HepG2 (cell line): ENCODE data around the gene CHCT1. TPM values are rescaled to one million over a fixed set of nuclear protein-coding genes. Genes with fewer than 3 reads are reported as not detected.
A peak's percentile ranks its signal among the peaks of the same experiment; 100 is the strongest.

Experiments used
- CHD2 ChIP-seq: IDR thresholded peaks from 2 replicates; pipeline ENCODE4 v1.6.1; 2011; ENCODE audit warnings: low read depth, low read length, improper control_type of control experiment
- NRL ChIP-seq: sonication (generic); formaldehyde crosslinking; IDR thresholded peaks from 2 replicates; pipeline ENCODE4 v1.5.0; 2020; ENCODE audit warnings: missing genetic modification reagents, mild to moderate bottlenecking, moderate library complexity, borderline replicate concordance
- TGIF2 ChIP-seq: IDR thresholded peaks from 2 replicates; pipeline ENCODE4 v1.6.1; 2016; ENCODE audit warnings: control low read depth, missing compliant biosample characterization
- ZFP37 ChIP-seq: sonication (generic); formaldehyde crosslinking; IDR thresholded peaks from 2 replicates; pipeline ENCODE4 v1.4.0; 2020; ENCODE audit warnings: missing genetic modification reagents, borderline replicate concordance
- ZNF382 ChIP-seq: sonication (generic); formaldehyde crosslinking; IDR thresholded peaks from 2 replicates; pipeline ENCODE4 v1.5.0; 2020; ENCODE audit warnings: missing genetic modification reagents, mild to moderate bottlenecking, borderline replicate concordance
- polyA plus RNA-seq, 8 experiments: library from polyadenylated mRNA; depleted of rRNA in 3 of 8; stranded (reverse) in 7 of 8; unstranded in 1 of 8; fragments of >200 nt; fragmentation: Illumina TruSeq in 4 of 8; extraction: Trizol in 4 of 8; gene quantifications; 2 replicates each; pipeline versions ENCODE4 v1.2.1 to v1.2.3, GENCODE V29; 2011 to 2016; ENCODE audit warnings: low read depth in 4 of 8, missing spikeins in 1 of 8, mixed read lengths in 1 of 8; ENCODE audit not compliant: insufficient read depth in 1 of 8
- total RNA-seq, 5 experiments: library from RNA; depleted of rRNA; stranded (reverse); fragments of >200 nt; fragmentation: Illumina TruSeq; extraction: Trizol; gene quantifications; 2 replicates each; pipeline ENCODE4 v1.2.3, GENCODE V29; 2016; ENCODE audit warnings: low read depth in 1 of 5
- TF ChIP-seq, protein P1 (sequence below): sonication (generic); formaldehyde crosslinking; IDR thresholded peaks from 2 replicates; pipeline ENCODE4 v1.4.0; 2020; ENCODE audit warnings: mild to moderate bottlenecking, missing genetic modification reagents
- TF ChIP-seq, protein P2 (sequence below): sonication (generic); formaldehyde crosslinking; IDR thresholded peaks from 2 replicates; pipeline ENCODE4 v1.4.0; 2020; ENCODE audit warnings: missing genetic modification reagents
- TF ChIP-seq, protein P3 (sequence below): sonication (generic); formaldehyde crosslinking; IDR thresholded peaks from 2 replicates; pipeline ENCODE4 v1.5.0; 2020; ENCODE audit warnings: mild to moderate bottlenecking, missing genetic modification reagents, moderate library complexity
- TF ChIP-seq, protein P4 (sequence below): sonication (generic); formaldehyde crosslinking; IDR thresholded peaks from 2 replicates; pipeline ENCODE4 v1.4.0; 2020; ENCODE audit warnings: missing genetic modification reagents

CHCT1 gene
- total and polyA plus RNA-seq, 2 of the 13 experiments (the other 11 are each of a cell fraction or from before 2014, with no cell fraction given) = not detected

DNA sequence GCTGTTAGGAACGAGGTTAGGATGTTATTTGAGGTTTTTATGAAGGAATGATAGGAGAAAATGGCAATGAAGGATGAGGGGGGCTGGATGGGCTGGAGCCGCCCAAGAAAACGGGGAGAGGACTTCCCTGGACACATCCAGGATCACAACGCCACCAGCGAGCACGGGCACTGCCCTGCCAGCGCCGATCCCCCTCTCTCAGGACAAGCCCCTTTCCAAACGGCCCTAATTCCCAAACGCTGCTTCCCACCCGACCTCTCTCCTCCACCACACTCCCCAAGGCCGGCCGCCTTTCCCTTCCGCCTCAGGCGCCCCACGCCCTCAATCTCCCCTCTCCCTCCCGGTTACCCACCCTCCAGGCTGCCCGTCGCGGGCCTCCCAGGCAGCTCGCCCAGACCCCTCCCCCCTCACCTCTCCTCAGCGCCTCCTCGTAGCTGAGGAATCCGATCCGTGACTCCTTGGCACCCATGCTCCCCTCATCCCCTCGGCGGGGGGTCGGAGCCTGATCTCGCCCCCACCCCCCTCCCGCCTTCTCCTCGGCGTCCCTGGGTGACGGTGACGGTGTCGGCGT is 30.7 kb upstream of the CHCT1 start (continued):
- TF ChIP-seq, protein P1, sequence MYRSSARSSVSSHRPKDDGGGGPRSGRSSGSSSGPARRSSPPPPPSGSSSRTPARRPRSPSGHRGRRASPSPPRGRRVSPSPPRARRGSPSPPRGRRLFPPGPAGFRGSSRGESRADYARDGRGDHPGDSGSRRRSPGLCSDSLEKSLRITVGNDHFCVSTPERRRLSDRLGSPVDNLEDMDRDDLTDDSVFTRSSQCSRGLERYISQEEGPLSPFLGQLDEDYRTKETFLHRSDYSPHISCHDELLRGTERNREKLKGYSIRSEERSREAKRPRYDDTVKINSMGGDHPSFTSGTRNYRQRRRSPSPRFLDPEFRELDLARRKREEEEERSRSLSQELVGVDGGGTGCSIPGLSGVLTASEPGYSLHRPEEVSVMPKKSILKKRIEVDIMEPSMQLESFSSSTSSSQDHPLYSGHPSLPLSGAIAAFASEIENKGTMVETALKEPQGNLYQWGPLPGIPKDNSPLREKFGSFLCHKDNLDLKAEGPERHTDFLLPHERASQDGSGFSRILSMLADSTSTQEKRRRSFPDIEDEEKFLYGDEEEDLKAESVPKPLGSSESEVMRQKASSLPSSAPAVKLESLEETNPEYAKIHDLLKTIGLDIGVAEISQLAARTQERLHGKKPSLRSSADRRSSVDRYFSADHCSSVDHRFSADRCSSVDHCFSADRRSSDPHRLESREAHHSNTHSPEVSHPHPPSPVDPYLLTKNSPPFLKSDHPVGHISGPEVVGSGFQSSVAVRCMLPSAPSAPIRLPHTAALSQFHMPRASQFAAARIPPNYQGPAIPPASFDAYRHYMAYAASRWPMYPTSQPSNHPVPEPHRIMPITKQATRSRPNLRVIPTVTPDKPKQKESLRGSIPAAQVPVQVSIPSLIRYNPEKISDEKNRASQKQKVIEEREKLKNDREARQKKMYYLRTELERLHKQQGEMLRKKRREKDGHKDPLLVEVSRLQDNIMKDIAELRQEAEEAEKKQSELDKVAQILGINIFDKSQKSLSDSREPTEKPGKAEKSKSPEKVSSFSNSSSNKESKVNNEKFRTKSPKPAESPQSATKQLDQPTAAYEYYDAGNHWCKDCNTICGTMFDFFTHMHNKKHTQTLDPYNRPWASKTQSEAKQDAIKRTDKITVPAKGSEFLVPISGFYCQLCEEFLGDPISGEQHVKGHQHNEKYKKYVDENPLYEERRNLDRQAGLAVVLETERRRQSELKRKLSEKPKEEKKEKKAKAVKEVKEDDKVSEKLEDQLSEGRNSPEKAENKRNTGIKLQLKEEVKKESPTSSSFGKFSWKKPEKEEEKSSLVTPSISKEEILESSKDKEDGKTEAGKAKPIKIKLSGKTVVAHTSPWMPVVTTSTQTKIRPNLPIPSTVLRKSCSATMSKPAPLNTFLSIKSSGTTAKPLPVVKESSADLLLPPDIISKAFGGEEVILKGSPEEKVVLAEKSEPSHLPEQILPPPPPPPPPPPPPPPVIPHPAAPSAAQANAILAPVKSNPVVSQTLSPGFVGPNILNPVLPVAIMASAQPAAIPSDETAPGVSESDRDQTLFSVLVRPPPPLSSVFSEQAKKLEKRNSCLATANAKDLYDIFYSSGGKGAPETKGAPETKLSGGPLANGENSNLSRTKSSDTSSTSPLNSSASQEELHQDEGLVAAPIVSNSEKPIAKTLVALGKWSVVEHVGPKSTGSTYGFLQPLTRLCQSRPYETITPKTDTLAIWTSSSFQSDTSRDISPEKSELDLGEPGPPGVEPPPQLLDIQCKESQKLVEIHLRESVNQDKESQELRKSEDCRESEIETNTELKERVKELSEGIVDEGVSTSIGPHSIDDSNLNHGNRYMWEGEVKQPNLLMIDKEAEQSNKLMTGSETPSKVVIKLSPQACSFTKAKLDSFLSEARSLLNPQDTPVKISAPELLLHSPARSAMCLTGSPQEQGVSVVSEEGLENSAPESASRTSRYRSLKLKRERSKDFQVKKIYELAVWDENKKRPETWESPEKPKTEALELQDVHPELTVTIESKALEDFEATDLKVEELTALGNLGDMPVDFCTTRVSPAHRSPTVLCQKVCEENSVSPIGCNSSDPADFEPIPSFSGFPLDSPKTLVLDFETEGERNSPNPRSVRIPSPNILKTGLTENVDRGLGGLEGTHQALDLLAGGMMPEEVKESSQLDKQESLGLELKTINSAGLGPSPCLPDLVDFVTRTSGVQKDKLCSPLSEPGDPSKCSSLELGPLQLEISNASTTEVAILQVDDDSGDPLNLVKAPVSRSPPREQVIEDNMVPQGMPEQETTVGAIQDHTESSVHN (CRISPR knock-in tag) = 0 out of 2 replicates have a peak, but pooled peaks have one; percentile 42
- TF ChIP-seq, protein P2, sequence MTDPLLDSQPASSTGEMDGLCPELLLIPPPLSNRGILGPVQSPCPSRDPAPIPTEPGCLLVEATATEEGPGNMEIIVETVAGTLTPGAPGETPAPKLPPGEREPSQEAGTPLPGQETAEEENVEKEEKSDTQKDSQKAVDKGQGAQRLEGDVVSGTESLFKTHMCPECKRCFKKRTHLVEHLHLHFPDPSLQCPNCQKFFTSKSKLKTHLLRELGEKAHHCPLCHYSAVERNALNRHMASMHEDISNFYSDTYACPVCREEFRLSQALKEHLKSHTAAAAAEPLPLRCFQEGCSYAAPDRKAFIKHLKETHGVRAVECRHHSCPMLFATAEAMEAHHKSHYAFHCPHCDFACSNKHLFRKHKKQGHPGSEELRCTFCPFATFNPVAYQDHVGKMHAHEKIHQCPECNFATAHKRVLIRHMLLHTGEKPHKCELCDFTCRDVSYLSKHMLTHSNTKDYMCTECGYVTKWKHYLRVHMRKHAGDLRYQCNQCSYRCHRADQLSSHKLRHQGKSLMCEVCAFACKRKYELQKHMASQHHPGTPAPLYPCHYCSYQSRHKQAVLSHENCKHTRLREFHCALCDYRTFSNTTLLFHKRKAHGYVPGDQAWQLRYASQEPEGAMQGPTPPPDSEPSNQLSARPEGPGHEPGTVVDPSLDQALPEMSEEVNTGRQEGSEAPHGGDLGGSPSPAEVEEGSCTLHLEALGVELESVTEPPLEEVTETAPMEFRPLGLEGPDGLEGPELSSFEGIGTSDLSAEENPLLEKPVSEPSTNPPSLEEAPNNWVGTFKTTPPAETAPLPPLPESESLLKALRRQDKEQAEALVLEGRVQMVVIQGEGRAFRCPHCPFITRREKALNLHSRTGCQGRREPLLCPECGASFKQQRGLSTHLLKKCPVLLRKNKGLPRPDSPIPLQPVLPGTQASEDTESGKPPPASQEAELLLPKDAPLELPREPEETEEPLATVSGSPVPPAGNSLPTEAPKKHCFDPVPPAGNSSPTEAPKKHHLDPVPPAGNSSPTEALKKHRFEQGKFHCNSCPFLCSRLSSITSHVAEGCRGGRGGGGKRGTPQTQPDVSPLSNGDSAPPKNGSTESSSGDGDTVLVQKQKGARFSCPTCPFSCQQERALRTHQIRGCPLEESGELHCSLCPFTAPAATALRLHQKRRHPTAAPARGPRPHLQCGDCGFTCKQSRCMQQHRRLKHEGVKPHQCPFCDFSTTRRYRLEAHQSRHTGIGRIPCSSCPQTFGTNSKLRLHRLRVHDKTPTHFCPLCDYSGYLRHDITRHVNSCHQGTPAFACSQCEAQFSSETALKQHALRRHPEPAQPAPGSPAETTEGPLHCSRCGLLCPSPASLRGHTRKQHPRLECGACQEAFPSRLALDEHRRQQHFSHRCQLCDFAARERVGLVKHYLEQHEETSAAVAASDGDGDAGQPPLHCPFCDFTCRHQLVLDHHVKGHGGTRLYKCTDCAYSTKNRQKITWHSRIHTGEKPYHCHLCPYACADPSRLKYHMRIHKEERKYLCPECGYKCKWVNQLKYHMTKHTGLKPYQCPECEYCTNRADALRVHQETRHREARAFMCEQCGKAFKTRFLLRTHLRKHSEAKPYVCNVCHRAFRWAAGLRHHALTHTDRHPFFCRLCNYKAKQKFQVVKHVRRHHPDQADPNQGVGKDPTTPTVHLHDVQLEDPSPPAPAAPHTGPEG (CRISPR knock-in tag) = no peak
- TF ChIP-seq, protein P3, sequence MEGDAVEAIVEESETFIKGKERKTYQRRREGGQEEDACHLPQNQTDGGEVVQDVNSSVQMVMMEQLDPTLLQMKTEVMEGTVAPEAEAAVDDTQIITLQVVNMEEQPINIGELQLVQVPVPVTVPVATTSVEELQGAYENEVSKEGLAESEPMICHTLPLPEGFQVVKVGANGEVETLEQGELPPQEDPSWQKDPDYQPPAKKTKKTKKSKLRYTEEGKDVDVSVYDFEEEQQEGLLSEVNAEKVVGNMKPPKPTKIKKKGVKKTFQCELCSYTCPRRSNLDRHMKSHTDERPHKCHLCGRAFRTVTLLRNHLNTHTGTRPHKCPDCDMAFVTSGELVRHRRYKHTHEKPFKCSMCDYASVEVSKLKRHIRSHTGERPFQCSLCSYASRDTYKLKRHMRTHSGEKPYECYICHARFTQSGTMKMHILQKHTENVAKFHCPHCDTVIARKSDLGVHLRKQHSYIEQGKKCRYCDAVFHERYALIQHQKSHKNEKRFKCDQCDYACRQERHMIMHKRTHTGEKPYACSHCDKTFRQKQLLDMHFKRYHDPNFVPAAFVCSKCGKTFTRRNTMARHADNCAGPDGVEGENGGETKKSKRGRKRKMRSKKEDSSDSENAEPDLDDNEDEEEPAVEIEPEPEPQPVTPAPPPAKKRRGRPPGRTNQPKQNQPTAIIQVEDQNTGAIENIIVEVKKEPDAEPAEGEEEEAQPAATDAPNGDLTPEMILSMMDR (CRISPR knock-in tag) = no peak
- TF ChIP-seq TGIF2 (CRISPR knock-in tag) (peak; percentile 30; the same call in 1 of the 2 replicates), CHD2 (peak; percentile 12; the same call in 1 of the 2 replicates), ZNF382 (CRISPR knock-in tag) (no peak), ZFP37 (no peak), NRL (CRISPR knock-in tag) (no peak; the same call in 1 of the 2 replicates)
- TF ChIP-seq, protein P4, sequence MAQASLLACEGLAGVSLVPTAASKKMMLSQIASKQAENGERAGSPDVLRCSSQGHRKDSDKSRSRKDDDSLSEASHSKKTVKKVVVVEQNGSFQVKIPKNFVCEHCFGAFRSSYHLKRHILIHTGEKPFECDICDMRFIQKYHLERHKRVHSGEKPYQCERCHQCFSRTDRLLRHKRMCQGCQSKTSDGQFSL (CRISPR knock-in tag) = 0 out of 2 replicates have a peak, but pooled peaks have one; percentile 69
